ENCODE data around the gene SHROOM3.

GRCh38 chr4:76445911-76446310, 10.9 kb downstream of the SHROOM3 start:
- TF ChIP-seq CTCF (IDR thresholded peaks at IDR 0.05 in 8 of 11, conservative IDR thresholded peaks at IDR 0.05 in 3 of 11): no peak
- TF ChIP-seq POLR2A (IDR thresholded peaks at IDR 0.05): no peak
- no peak for TF ChIP-seq POLR2AphosphoS5 (IDR thresholded peaks at IDR 0.05)
